ENCODE measurements around the gene SIAH3. TPM values are rescaled to one million over a fixed set of nuclear protein-coding genes. Genes with fewer than 3 reads are reported as not detected.

SIAH3 gene
- total RNA-seq, 1 experiment from 2014 or later: not detected

DNA sequence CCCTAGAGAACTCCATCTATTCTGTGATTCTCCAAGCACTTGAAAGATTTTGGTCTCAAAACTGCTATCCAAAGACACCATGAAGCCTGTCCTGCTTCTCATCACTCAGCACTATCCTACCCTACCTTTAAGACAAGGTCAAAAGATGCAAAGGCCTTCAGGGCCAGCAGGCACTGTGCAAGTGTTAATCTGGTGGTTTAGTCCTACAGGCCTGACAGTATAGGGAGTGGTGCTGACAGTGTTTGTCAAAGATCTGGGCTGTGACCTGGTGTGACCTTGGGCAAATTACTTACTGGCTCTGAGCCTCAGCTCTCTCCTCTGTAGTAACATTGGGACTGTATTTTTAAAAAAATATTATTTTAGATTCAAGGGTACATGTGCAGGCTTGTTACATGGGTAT, 28.0 kb downstream of the SIAH3 start:
- Histone ChIP-seq H3K9me3 (ENCODE audit: low read length) (no peaks in the 10 kb centered on the region), H3K27me3 (ENCODE audit: low read length) (0 out of 2 replicates have a peak, but pooled peaks cover 12% of the 10 kb centered on the region), H3K4me2 (ENCODE audit: low read length) (no peak overlapping the region), H3K27ac (ENCODE audit: low read length) (no peak overlapping the region), H3K4me3 (ENCODE audit: low read length) (no peak overlapping the region), H3K4me1 (ENCODE audit: insufficient read depth, low read length) (no peaks in the 10 kb centered on the region), H2AFZ (ENCODE audit: low read length) (no peak overlapping the region), H3K79me2 (ENCODE audit: low read length) (no peaks in the 10 kb centered on the region), H3K36me3 (ENCODE audit: low read depth, low read length) (no peaks in the 10 kb centered on the region), H4K20me1 (ENCODE audit: low read length) (no peaks in the 10 kb centered on the region), H3K9ac (ENCODE audit: low read length) (no peak overlapping the region), H3F3A (ENCODE audit: low read length, unreplicated experiment) (no peaks in the 10 kb centered on the region), H3K9me2 (replicated peaks; ENCODE audit: low read length) (no peaks in the 10 kb centered on the region)
- DNase-seq: no peak
- ChIA-PET CTCF (no interaction called here), POLR2A (ENCODE audit: unreplicated experiment) (no interaction called here)
- TF ChIP-seq, protein P1, sequence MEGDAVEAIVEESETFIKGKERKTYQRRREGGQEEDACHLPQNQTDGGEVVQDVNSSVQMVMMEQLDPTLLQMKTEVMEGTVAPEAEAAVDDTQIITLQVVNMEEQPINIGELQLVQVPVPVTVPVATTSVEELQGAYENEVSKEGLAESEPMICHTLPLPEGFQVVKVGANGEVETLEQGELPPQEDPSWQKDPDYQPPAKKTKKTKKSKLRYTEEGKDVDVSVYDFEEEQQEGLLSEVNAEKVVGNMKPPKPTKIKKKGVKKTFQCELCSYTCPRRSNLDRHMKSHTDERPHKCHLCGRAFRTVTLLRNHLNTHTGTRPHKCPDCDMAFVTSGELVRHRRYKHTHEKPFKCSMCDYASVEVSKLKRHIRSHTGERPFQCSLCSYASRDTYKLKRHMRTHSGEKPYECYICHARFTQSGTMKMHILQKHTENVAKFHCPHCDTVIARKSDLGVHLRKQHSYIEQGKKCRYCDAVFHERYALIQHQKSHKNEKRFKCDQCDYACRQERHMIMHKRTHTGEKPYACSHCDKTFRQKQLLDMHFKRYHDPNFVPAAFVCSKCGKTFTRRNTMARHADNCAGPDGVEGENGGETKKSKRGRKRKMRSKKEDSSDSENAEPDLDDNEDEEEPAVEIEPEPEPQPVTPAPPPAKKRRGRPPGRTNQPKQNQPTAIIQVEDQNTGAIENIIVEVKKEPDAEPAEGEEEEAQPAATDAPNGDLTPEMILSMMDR (conservative IDR thresholded peaks at IDR 0.05; ENCODE audit: low read depth, low read length): no peak
- TF ChIP-seq EZH2 (IDR thresholded peaks at IDR 0.05; ENCODE audit: low read length, unreplicated experiment) (no peak), EZH2phosphoT487 (IDR thresholded peaks at IDR 0.05; ENCODE audit: borderline replicate concordance, low read length) (no peak)
- BruUV-seq (replicated peaks): no TSS peak
- intact Hi-C loops (cut with micrococcal nuclease): no loop called here
- ATAC-seq: no peak

DNA sequence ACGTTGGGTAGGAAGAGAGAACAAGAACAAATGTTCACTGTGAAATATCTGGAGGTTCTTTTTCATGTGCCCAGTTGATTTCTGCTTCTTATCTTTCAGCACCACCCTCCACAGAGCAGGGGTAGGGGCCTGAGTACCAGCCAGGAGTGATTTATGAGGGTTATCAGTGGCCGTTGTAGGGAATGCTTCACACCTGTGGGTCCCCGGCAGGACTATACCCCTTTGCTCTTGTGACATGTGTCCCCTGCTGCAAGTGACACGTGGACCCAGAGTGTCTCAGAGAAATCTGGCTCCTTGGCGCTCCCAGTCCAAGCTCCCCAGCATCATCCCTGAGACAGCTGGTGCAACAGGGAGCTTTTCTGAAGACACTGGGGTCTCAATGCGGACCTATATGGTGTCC, 29.7 kb downstream of the SIAH3 start:
- CTCF ChIA-PET: no interaction called here
- no peaks in the 10 kb centered on the region for H3K9me2 ChIP-seq (replicated peaks; ENCODE audit: low read length)

More for the DNA sequence above, 29.7 kb downstream of the SIAH3 start:
- Histone ChIP-seq H3K27me3 (ENCODE audit: low read length) (0 out of 2 replicates have a peak, but pooled peaks cover 12% of the 10 kb centered on the region), H3K27ac (ENCODE audit: low read length) (no peak overlapping the region), H3F3A (ENCODE audit: low read length, unreplicated experiment) (no peaks in the 10 kb centered on the region), H3K36me3 (ENCODE audit: low read depth, low read length) (no peaks in the 10 kb centered on the region), H4K20me1 (ENCODE audit: low read length) (no peaks in the 10 kb centered on the region), H3K79me2 (ENCODE audit: low read length) (no peaks in the 10 kb centered on the region), H3K9ac (ENCODE audit: low read length) (no peak overlapping the region), H3K9me3 (ENCODE audit: low read length) (no peaks in the 10 kb centered on the region), H2AFZ (ENCODE audit: low read length) (no peak overlapping the region), H3K4me3 (ENCODE audit: low read length) (no peak overlapping the region), H3K4me1 (ENCODE audit: insufficient read depth, low read length) (no peaks in the 10 kb centered on the region), H3K4me2 (ENCODE audit: low read length) (no peak overlapping the region)
- DNase-seq: no peak
- TF ChIP-seq, protein P1 (conservative IDR thresholded peaks at IDR 0.05; ENCODE audit: low read depth, low read length): no peak
- TF ChIP-seq EZH2phosphoT487 (IDR thresholded peaks at IDR 0.05; ENCODE audit: borderline replicate concordance, low read length) (no peak), EZH2 (IDR thresholded peaks at IDR 0.05; ENCODE audit: low read length, unreplicated experiment) (no peak)
- no peak for ATAC-seq
- BruUV-seq (replicated peaks): no TSS peak
- intact Hi-C loops (cut with micrococcal nuclease): no loop called here
- POLR2A ChIA-PET (ENCODE audit: unreplicated experiment): interaction anchor here (0.7 kb wide), 1 partner anchor 79 kb away, joined by 3 read pairs; no protein-coding TSS in a partner anchor

Measured in PC-3 (cell line).